ENCODE data around the gene LRP1-AS.

LRP1-AS gene

GRCh38 chr12:57146961-57147944 is at the start of gene LRP1-AS:
Gene LRP1-AS (minus strand): TSS chr12:57147619.
- DNase-seq (ENCODE audit: low read depth in 3 of 3, low spot score in 1 of 3) = no peak

- DNase-seq (ENCODE audit: low read depth in 3 of 3, low spot score in 1 of 3) = no peak
Observed at GRCh38 chr12:57196956-57197355, 49.5 kb upstream of the LRP1-AS start.

DNA sequence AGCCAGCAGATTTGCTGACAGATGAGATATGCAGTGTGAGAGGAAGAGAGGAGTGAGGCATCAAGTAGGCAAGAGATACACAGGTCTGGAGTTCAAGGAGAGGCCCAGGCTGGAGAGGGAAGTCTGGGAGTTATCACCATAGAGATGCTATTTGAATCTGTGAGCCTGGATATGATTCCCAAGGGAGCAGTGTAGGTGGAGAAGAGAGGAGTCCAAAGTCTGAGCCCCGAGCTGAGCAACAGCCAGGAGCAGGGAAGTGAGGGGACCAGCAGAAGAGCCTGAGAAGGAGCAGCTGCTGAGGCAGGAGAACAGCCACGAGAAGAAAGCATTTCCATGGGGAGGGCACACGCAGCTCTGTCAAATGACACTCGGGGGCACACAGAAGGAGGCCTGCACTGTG is 49.0 kb upstream of the LRP1-AS start:
- no peak for DNase-seq (ENCODE audit: low read depth in 3 of 3, low spot score in 1 of 3)

DNA sequence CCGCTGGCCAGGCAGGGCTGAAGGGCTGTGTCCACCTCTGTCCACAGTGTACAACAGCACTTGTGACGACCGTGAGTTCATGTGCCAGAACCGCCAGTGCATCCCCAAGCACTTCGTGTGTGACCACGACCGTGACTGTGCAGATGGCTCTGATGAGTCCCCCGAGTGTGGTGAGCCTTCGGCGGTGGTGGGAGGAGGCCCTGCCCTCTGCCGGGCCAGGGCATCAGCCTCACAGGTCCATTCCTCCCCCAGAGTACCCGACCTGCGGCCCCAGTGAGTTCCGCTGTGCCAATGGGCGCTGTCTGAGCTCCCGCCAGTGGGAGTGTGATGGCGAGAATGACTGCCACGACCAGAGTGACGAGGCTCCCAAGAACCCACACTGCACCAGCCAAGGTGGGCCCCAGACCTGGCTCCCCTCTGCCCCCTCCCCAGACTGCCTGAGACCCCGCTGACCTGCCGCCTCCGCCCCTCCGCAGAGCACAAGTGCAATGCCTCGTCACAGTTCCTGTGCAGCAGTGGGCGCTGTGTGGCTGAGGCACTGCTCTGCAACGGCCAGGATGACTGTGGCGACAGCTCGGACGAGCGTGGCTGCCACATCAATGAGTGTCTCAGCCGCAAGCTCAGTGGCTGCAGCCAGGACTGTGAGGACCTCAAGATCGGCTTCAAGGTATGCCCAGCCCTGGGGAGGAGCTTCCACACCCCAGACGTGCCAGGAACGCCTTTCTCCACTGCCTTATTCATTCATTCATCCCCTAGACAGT is 48.4 kb upstream of the LRP1-AS start:
- DNase-seq (ENCODE audit: low read depth in 3 of 3, low spot score in 1 of 3) = no peak

GRCh38 chr12:57195186-57195585 is 47.8 kb upstream of the LRP1-AS start:
- DNase-seq (ENCODE audit: low read depth in 3 of 3, low spot score in 1 of 3) = no peak

GRCh38 chr12:57194253-57194652 is 46.8 kb upstream of the LRP1-AS start:
- no peak for DNase-seq (ENCODE audit: low read depth in 3 of 3, low spot score in 1 of 3)

GRCh38 chr12:57193706-57194245 is 46.4 kb upstream of the LRP1-AS start:
- DNase-seq (ENCODE audit: low read depth in 3 of 3, low spot score in 1 of 3) = no peak

DNA sequence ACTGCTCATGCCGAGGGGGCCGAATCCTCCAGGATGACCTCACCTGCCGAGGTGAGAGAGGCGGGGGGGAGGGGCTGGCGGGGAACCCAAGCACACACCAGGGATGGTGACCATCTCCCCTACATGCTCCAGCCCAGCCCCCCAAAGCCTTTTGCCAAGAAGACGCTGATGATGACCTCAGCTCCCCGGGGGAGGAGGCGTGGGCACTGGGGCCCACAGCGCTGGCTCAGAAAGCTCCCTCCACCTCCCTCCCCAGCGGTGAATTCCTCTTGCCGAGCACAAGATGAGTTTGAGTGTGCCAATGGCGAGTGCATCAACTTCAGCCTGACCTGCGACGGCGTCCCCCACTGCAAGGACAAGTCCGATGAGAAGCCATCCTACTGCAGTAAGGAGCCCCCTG is 45.5 kb upstream of the LRP1-AS start:
- no peak for DNase-seq (ENCODE audit: low read depth in 3 of 3, low spot score in 1 of 3)

GRCh38 chr12:57191410-57191809 is 44.0 kb upstream of the LRP1-AS start:
- no peak for DNase-seq (ENCODE audit: low read depth in 3 of 3, low spot score in 1 of 3)

- DNase-seq (ENCODE audit: low read depth in 3 of 3, low spot score in 1 of 3) = no peak
Observed at GRCh38 chr12:57190821-57191220, 43.4 kb upstream of the LRP1-AS start.

DNA sequence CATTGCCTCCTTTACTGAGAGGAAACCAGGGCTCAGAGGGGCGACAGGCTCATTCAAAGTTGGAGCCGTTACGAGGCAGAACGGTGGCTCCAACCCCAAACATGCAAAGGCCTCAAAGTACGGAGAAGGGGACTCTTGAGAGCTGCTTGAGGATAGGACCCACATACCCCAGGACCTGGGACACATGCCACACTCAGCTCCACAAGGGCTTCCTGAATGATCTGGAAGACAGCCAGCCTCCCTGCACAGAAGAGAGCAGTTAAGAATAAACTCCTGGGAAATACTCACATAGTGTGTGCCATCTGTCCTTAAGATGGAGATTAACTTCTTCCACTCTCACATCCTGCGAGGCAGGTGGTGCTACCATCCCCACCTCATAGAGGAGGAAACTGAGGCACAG is 42.6 kb upstream of the LRP1-AS start:
- DNase-seq (ENCODE audit: low read depth in 3 of 3, low spot score in 1 of 3) = no peak

DNA sequence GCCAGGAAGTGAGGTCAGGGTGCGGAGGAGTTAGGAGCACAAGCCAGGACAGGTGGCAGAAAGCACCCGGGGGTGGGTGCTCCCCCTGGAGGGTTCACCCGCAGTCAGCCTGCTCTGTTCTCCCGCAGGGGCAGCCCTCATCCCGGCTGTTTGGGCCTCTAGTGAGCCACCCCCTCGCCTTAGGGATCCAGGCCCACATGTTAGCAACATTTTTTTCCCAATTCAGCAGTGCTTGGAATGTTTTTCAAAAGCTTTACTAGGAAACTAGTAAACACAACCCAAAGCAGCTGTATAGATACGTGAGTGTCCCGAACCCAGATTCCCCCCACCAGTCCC is 40.6 kb upstream of the LRP1-AS start:
- no peak for DNase-seq (ENCODE audit: low read depth in 3 of 3, low spot score in 1 of 3)

DNA sequence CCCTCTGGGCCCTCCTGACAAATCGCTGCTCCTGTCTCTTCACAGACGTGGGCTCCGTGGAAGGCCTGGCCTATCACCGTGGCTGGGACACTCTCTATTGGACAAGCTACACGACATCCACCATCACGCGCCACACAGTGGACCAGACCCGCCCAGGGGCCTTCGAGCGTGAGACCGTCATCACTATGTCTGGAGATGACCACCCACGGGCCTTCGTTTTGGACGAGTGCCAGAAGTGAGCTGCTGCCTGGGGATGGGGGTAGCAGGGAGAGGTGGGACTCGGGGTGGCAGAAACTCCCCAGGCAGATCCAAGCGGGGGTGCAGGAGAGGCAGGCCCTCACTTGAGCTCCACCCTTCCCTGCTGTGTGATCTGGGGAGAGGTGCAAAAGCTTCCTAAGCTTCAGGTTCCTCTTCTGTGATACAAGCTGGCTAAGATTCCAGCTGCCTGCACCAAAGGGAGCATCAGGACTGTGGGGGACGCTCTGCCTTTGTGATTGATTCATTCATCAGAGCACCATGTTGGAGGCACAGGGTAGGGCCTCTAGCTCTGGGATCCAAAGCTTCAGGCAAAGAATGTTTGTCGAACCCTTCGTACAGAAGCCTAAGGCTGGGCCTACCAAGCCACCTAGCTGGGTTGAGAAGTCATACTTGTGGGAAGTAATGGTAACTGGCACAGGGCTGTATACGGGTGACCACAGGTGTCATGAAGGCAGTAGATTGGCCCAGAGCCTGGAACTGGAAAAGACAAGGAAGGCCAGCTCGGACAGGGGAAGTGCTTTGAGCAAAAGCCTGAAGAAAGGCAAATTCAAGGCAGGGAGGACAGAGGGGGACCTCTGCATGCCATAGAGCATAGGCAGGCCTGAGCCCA is 40.0 kb upstream of the LRP1-AS start:
- no peak for DNase-seq (ENCODE audit: low read depth in 3 of 3, low spot score in 1 of 3)

DNA sequence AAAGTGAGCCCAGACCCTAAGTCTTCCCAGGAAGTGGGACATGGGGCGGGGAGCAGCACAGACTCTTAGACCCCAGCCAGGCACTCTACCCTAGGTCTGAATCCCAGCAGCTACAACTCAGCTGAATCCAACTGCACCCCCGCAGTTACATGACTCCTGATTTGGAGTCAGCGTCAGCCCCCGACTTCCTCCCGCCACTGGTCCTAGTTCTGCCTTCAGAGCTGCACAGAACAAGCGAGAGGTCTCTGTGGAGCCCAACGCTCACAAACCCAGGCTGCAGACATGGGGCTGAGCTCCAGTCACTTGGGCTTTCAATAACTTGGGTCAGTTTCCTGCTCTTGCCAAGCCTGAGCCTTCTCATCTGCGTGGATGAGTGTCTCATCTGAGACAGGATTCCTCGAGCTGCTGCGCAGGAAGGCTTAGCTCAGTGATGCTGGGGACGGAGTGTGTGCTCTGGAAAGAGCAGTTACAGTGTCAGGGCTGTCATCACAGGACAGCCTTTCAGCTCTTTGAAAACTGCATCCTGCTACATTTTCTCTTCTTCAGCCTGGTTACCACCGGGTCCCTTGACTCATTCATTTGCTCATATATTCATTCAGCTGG is 38.6 kb upstream of the LRP1-AS start:
- no peak for DNase-seq (ENCODE audit: low read depth in 3 of 3, low spot score in 1 of 3)

DNA sequence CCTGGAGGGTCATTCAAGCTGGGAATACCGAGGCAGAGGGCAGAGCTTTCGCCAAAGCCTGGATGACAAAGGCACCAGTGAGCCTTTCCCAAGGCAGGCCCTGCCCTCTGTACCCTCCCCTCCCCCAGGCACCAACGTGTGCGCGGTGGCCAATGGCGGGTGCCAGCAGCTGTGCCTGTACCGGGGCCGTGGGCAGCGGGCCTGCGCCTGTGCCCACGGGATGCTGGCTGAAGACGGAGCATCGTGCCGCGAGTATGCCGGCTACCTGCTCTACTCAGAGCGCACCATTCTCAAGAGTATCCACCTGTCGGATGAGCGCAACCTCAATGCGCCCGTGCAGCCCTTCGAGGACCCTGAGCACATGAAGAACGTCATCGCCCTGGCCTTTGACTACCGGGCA is 38.0 kb upstream of the LRP1-AS start:
- no peak for DNase-seq (ENCODE audit: low read depth in 3 of 3, low spot score in 1 of 3)

- no peak for DNase-seq (ENCODE audit: low read depth in 3 of 3, low spot score in 1 of 3)
Observed at GRCh38 chr12:57183939-57184725, 36.7 kb upstream of the LRP1-AS start.

DNA sequence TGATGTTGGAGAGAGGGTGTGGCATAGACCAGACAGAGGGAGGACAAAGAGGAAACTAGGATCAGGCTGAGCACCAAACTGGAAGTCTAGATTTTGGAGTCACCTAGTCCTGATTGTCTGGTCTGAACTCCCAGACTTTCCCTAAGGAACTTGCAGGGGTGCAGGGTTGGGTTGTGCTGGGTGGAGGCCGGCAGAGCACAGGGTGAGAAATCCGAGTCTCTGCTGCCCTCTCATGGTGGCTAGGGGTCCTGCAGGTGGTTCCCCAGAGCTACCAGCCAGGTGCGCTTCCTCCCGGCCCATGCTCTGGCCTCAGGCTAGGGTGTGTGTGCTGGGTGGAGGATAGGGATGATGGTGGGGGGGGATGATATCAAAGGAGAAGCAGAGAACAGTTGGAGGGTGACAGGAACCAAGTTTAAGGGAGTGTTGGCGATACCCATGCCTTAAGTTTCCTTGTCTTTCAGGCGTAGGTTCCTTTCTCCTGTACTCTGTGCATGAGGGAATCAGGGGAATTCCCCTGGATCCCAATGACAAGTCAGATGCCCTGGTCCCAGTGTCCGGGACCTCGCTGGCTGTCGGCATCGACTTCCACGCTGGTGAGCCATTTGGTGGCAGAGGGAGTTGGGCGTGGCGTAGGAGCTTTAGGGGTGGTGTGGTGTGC is 35.6 kb upstream of the LRP1-AS start:
- peak; percentile 42 to 78 (median 62) for DNase-seq (ENCODE audit: low read depth in 3 of 3, low spot score in 1 of 3)

GRCh38 chr12:57181561-57182155 is 34.2 kb upstream of the LRP1-AS start:
- no peak for DNase-seq (ENCODE audit: low read depth in 3 of 3, low spot score in 1 of 3)

- DNase-seq (ENCODE audit: low read depth in 3 of 3, low spot score in 1 of 3) = no peak
Observed at GRCh38 chr12:57181072-57181471, 33.7 kb upstream of the LRP1-AS start.

Measured in stimulated activated CD4-positive, alpha-beta T cell treated with anti-CD3 and anti-CD28 coated beads, TNF-alpha, amount 100 ng/mL, for 1 hour (primary cell).